HG03378 (cell line): ENCODE results near the gene RGS8.

Experiments used
- ATAC-seq: cut with Tn5 transposase; IDR thresholded peaks from one replicate; pipeline ENCODE4 v1.9.1; 2021; ENCODE audit warnings: mild to moderate bottlenecking, moderate library complexity; ENCODE audit not compliant: unreplicated experiment

RGS8 gene, protein sequence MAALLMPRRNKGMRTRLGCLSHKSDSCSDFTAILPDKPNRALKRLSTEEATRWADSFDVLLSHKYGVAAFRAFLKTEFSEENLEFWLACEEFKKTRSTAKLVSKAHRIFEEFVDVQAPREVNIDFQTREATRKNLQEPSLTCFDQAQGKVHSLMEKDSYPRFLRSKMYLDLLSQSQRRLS

DNA sequence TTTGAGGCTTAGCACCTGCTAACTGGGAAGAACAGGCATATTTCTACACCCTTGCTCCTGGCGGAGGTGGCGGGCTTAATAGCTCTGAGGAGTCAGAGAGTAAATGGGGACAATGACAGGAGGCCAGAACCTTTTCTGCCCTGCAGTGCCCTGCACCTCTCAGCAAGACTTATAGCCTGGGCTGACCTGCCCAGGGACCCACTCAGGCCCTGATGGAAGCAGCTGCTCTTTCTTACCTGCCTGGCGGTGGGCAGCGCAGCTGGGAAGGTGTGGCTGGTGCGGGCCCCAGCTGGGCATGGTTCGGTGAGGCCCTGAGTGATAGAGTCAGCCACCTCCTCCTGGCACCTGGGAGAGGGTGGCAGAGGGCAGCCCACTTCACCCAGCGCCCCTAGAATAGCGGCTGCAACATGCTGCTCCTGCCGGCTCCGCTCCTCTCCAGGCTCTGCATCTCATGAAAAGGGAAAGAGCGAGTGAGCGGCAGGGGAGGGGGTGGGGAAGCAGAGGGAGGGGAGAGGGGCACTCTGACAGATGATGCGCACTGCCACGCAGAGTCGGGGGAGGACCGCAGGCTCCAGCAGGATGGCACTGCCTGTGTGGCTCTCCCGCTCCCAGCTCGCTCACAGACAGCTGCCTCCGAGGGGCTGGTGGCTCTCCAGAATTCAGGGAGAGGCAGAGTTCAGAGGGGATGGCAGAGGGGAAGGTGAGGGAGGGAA is at the start of gene RGS8:
TSS of gene RGS8 (minus strand) at position 472 of the 713 bp plus-strand sequence. CDS start 14,938 bp downstream, outside the sequence.
- no peak for ATAC-seq

DNA sequence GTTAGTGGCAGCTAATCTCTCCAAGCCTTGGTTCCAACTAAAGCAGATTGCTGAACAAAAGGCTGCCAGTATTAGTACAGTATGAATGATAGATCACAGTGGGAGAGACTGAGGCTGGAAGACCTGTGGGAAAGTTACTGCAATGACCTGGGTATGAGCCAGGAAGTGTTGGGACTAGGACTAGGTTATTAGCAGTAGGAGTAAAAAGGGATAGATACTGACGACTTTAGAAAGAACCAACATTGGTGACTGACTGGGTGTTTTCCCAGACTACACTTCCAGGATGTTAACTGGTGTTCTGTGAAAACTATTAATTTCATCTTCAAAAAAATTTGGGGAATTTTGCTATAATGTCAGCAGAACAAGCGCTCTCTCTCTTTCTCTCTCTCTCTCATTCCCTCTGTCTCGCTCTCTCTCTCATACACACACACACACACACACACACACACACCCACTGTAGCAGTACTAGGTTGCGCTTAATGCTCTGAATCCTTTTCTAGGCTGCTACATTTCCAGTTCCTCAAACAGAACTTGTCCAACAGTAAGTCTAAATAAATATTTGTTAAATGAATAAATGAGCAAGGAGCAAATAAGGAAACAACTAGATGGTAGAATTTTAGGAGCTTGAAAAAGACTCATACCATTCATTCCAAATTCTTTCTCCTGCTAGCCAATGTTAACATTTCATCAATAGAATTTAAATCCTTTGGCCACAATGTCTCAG is 47.6 kb upstream of the RGS8 start:
- ATAC-seq = no peak

DNA sequence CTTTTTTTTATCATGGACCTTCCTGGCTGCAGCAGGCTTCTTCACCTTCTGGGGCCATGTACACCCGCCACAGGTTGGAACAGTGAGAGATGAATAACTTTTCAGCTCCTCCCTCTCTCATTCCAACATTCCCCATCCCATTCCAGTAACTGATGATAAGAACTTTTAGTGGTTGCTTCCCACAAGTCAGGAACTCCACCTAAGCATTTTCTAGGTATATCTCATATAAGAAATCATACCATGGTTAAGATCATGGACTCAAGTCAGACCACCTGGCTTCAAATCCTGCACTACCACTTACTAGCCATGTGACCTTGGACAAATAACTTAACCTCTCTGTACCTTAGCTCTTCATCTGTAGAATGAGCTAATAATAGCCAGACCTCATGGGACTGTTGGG is 42.5 kb upstream of the RGS8 start:
- ATAC-seq = no peak

DNA sequence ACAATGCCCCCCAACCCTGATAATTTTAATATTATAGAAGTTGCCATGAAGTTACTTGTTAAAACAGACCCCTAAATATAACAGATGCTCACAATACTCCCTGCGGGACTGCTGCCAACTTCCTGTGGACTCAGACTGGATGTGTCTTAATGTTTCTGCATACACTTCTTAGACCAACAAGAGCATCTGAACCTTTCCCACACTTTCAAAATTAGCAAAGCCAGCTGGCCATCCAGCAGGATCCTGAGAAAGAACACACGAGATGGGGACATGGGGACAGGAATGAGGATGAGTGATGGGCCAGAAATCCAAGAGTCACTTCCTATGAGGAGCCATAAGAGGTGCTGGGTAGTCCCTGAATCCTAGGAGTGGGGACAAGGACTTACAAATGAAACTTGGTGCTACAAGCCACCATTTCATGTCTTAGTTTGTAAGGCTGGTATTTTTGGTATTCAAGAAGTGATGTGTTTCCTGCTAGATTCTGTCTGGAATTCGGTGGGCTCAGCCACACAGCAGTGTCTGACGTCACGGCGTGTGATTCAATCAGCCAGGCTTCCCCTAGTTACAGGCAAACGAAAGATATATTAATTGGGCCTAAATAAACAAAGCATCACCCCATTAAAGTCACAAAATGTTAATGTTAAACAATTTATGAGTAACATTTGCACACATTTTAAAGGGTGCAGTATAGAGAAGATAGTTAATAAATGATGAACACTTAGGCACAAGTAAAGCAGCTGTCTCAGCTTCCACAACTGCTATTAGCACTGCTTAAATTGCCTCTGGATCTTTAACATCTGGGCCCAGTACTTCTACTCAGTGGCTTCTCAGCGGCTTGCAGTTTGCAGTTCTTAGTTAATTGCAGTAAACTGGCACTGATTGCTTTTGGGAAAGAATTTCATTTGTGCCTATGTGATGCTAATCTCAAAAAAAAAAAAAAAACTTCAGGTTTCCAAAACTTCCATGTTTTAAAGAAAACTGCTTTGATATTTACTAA is 41.2 kb upstream of the RGS8 start:
- ATAC-seq = no peak

DNA sequence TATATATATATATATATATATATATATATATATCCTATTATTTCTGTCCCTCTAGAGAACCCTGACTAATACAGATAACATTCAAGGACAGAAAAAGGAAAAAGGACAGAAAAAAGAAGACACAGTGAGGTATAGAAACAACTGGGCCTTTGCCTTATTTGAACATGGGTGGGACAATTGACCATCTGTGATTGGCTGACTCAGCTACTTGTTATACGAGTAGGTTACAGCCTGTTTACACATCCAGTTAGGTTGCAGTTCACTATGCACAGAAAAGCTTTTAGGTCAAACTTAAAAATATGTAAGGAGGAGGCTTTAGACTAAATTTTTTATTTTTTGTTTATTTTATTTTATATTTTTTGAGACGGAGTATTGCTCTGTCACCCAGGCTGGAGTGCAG is 39.8 kb upstream of the RGS8 start:
- no peak for ATAC-seq

DNA sequence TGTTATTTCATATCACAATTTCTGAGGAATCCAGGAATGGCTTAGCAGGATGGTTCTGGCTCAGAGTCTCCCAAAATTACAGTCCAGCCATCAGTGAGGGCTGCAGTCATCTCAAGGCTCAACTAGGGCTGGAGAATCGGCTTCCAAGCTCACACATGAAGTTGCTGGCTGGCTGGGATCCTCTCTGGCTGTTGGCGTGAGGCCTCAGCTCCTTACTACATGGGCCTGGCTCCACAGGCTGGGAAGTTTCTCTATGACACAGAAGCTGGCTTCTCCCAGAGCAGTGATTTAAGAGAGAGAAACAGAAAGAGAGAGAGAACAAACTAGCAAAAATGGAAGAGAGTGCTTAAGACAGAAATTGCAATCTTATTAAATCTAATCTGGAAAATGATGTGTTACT is 38.8 kb upstream of the RGS8 start:
- ATAC-seq = no peak

DNA sequence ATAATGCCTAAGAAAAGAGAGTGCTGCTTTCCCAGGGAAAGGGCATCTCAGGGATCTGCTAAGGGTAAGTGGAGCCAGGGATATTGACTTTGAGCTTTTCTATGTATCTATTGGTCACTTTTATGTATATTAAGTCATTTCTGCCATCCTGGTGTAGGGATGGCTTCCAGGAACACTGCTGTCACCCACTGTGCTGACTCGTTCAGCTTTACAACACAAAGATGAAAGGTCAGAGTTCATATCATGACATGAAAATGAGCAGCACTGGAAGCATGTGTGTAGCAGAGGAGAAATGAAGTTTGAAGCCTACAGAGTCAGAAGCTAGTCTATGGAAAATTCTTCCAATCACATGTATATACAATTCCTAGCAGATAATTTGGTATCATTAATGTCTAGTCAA is 37.1 kb upstream of the RGS8 start:
- ATAC-seq = no peak

DNA sequence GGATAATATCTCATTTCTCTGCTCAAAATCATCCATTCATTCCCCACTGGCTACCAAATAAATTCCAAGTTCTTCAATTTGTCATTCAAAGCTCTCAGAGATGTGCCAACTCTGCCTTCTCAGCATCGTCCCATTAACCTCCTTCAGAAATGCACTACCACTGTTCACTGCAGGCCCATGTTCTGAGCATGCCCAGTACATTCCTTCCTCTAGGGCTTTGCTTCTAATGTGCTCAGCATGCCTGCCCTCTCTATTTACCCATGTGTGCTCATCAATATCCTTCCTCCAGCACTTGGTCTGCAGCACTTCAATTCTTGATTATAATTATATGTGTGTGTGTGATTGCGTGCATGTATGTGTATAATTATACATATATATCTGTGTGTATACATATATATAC is 36.1 kb upstream of the RGS8 start:
- no peak for ATAC-seq

DNA sequence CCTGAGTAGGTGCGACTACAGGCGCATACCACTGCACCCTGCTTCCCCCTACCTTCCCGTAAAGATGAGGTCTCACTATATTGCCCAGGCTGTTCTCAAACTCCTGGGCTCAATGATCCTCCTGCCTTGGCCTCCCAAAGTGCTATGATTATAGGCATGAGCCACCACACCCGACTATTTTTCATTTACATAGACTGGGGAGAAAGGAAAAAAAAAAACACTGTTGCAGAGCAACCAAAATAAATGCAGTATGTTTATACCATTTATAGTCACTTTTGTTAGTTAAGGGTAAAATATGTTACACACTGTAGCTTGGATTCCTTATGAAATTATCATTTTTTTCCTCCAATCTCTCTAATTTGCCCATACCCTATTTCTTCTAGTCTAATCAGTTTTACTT is 35.2 kb upstream of the RGS8 start:
- ATAC-seq = no peak

DNA sequence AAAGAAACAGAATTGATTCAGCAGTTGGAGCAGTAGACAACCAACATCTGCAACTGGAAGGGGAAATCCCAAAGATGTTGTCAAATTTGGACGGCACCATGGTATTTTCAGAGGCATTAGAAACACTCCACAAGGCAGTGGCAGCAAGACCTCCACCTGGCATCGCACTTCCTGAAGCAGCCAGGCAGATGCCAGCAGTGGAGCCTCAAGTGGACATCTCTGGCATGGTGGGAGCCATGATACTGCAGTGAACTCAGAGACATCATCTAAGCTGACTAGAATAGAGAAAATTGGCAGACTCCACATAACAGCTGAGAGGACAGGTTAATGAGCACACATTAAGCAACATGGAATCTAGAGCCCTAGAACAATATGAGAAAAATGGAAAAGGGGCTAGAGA is 33.9 kb upstream of the RGS8 start:
- no peak for ATAC-seq

DNA sequence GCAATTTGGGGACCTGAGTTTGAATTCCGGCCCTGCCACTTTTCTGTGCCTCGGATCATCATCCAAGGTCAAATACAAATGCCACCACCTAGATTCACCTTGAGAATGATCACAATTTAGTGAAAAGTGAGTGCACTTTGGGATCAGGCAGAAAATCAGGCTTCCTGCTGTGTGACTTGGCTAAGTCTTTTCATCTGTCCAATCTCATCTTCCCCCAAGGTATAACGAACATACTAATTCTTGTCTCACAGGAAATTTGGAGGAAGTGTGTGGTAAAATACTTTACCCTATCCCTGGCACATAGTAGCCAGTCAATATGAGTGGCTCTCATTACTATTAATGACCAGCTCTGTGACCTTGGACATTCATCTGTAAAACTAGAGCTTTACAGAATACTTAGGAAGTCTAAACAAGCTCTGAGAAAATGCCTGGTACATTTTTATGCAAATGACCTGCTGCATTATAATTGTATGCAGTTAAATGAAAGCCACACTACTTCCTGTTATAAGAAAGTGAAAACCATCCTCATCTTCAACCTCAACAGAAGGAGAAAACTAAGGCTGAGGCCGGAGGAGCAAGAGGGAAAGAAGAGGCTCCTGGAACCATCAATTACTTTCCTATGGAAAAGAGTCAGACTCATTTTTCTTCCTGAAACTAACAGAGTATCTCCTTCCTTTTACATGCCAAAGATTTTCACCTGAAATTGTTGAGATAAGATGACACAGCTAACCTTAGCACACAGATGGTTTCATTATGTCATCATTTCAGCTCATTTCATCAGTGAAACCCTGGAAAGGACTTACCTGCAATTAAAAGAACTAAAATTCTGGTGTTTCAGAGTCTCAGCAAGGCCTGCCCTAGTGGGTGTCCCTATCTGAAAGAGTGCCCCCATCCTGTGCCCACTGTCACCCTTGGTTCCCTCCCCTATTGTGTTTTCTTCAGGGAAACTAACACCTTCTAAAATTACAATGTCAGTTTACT is 32.6 kb upstream of the RGS8 start:
- peak; percentile 50 for ATAC-seq

DNA sequence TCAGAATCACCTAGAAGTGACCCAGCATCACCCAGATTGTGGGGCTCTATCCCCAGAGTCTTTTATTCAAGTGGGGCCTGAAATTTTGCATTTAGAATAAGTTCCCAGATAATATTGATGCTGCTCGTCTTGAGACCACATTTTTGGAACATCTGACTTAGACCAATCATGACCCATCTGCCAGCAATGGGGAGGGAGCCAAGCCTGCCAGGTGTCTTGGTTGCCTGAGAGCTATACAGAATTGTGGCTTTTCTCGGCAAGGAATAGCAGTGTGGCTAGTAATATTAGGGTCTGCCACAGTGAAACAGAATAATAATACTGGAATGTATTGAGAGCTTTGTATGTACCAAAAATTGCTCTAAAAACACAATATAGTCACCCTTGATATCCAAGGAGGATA is 31.1 kb upstream of the RGS8 start:
- ATAC-seq = no peak

DNA sequence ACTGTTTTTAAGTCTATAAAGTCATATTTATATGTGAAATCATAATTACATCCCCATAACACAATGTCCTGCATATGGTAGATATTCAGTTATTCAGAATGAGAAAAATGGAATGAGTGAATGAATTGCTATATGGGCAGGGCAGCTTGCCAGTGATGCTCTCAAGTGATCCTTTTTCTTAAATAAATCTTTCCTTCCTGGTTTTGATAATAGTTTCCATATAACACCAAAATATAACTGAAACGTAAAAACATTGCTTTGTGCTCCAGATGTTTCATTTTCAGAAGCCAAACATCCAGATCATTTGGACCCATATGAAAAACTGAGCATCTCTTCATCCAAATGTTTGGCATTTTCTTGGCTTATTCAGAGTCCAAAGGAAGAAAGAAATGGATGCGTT is 30.2 kb upstream of the RGS8 start:
- no peak for ATAC-seq

DNA sequence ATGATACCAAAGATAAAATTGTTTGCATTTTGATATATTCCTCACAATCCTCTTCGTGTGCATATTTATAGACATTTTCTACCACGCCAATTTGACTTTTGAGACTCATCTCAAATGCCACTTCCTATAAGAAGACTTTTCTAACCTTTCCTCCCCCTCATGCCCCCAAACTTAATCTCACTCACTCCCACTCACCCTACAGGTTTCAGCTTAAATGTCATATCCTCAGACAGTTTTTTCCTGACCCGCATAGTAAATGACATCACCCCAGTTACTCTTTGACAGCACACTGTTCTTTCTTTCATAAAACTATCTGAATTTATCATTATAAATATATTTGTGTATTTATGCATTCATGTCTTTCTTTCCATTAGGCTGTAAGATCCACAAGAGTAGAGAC is 29.6 kb upstream of the RGS8 start:
- ATAC-seq = no peak

DNA sequence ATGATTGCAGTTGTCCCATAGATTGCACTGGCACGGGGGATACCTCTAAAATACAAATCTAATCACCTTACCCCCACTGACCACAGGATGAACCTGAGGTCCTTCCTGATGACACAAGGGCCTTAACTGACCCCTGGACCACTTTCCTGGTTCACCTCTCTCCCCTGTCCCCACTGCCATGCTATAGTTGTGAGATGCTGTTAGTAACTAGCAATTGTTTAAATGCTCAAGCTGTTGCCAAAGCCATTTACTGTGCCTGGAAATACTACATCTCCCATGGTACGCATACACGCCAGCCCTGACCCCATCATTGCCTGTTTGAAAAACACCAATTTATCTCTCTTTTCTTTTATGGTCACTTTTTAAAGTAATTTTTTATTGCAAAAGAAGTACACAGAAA is 29.1 kb upstream of the RGS8 start:
- no peak for ATAC-seq

DNA sequence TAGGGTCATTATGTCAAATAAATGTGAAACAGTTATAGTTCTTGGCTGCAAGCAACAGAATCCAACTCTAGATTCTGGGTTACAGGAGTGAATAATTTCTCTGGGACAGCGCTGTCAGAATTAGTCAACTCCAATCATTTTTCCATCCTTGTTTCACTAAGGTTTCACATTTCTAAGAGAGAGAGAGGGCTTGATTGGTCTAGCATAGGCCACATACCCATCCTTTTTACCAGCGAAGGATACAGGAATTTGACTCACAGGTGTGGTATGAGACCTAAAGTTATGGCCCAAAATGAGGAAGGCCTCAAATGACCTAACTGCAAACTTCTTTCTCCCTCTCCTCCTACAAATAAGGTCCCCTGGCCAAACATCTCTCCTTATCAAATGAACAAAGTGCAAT is 25.5 kb upstream of the RGS8 start:
- ATAC-seq = no peak

DNA sequence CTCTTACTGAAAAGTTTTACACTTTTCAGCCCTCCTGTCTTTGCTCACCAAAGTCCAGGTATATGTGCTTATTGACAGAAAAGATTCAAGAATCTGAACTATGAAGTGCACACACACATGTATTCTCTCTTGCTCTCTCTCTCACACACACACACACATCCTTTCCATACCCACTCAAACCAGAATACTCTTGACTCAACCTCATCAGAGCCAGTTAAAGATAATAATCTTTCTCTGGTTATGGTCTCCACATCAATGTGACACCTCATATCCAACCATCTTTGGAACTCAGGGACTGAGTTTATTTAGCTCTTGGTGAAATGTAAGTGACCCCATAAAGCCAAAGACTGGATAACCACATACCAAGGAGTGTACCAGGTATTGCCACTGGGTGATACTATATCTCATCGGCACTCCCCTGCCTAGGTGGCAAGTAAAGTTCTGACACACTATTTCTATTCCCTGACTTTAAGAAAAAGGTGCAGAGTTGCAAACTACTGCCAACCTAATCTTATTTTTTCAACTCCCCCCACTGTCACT is 24.9 kb upstream of the RGS8 start:
- no peak for ATAC-seq

DNA sequence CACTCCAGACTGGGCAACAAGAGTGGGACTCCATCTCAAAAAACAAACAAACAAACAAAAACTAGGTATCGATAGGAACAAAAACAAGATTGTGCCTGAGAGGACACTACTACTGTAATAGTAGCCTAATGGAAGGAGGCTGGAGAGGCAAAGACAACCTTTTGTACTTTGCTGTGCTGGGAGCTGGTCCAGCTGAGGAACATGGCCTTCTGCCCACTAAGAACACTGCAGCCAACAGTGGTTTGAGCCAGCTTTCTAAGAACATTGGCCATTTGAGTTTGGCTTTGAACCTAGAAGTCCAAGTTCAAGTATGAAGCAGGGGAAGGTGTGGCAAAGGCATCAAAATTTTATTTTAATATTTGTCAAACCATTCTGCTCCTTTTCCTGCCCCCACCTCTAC is 22.7 kb upstream of the RGS8 start:
- no peak for ATAC-seq

DNA sequence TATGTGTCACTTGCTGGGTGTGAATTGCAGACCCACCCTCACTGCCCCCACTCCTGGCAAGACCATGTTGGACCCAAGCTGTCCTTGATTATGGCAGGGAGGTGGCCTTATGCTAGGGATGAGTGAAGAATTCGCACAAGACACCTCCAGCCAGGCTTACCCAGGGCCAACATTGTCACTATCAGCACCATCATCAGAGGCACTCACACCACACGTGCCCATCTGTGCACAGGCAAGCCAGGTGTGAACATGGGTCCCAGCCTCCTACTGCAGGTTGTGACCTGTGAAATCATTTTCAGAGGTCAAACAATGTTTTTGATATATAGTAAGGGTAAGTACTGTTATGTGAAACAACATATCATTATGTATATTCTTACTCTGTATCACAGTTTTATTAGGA is 20.3 kb upstream of the RGS8 start:
- ATAC-seq = no peak

DNA sequence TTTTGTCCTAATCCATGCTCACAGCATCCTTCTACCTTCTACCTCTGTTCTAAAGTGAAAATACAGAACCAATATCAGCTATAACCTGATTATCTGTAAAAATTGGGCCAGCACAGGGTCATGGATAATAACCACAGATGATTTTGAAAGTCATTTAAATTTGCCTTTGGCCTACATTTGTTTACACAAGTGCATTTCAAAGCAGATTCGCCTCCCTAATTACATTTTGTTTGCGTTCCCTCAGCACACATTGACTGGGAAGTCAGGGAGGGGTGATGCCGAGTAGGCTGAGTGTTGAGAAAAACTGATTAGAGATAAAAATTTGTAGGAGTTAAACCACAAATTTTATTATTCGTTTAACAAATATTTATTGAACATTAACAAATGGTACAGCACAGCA is 19.2 kb upstream of the RGS8 start:
- ATAC-seq = no peak
